GM18858 (cell line): ENCODE data around the gene SFXN5.
"Not testable (repeated sequence)": the region's sequence is repeated elsewhere in the genome, so short reads cannot be mapped to it uniquely, and the experiment has no call there.

Source experiments
- ATAC-seq: cut with Tn5 transposase; IDR thresholded peaks from one replicate; pipeline ENCODE4 v1.9.1; 2021; ENCODE audit not compliant: unreplicated experiment

The SFXN5 gene, protein sequence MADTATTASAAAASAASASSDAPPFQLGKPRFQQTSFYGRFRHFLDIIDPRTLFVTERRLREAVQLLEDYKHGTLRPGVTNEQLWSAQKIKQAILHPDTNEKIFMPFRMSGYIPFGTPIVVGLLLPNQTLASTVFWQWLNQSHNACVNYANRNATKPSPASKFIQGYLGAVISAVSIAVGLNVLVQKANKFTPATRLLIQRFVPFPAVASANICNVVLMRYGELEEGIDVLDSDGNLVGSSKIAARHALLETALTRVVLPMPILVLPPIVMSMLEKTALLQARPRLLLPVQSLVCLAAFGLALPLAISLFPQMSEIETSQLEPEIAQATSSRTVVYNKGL

DNA sequence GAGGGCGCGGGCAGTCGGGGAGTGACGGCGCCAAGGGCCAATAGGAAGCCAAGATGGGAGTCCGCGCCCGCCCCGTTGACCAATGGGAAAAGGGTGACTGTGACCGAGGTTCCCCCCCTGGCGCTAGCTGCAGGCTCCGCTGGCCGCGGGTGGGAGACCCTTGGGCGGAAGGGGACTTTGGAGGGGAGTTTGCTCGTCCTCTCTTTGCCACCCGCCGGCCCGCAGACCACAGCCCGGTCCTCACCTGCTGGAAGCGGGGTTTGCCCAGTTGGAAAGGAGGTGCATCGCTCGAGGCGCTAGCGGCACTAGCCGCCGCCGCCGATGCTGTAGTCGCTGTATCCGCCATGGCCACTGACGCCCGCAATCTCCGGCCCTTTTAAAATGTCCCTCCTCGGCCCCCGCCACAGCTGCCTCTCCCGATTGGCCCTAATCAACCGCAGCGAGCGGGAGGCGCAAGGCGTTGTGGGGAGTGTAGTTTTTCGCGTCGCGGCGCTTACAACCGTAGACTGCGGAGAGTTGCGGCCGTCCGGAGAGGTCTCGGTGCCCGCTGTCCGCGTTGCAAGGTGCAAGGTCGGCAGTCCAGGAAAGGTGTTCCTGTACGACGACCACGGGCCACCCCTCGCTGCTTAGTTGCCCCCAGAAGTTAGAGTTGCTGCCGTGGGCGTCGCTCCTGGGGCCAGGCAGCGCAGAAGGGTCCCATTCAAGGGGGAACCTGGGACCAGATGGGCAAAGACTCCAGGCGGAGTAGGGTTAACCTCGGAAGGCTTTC, at the start of gene SFXN5:
Gene SFXN5, minus strand, starts transcription at position 353 of the 769 bp plus-strand sequence. Its CDS starts 7 bp downstream, at position 346.
- peak; percentile 81 for ATAC-seq

DNA sequence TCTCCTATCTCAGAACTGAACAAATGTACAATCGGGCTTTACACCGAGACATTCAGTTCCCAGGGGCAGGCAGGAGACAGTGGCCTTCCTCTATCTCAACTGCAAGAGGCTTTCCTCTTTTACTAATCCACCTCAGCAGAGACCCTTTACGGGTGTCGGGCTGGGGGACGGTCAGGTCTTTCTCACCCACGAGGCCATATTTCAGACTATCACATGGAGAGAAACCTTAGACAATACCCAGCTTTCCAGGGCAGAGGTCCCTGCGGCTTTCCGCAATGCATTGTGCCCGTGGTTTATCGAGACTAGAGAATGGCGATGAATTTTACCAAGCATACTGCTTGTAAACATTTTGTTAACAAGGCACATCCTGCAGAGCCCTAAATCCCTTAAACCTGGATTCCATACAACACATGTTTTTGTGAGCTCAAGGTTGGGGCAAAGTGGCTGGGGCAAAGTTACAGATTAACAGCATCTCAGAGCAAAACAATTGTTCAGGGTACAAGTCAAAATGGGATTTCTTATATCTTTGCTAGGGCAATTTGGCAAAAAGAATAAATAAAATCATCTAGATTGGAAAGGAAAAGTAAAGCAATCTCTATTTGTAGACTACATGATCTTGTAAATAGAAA, 48.2 kb upstream of the SFXN5 start:
- ATAC-seq: not testable (repeated sequence)

DNA sequence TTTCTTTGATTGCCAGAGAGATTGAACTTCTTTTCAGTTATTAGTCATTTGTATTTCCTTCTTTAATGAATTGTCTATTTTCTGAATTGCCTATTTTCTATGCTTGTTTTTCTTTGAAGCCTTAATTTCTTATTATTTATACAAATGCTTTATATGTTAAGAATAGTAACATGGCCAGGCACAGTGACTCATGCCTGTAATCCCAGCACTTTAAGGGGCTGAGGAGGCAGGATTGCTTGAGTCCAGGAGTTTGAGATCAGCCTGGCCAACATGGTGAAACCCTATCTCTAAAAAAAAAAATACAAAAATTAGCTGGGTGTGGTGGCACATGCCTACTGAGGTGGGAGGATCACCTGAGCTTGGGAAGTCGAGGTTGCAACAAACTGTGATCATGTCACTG, 45.9 kb upstream of the SFXN5 start:
- no peak for ATAC-seq

DNA sequence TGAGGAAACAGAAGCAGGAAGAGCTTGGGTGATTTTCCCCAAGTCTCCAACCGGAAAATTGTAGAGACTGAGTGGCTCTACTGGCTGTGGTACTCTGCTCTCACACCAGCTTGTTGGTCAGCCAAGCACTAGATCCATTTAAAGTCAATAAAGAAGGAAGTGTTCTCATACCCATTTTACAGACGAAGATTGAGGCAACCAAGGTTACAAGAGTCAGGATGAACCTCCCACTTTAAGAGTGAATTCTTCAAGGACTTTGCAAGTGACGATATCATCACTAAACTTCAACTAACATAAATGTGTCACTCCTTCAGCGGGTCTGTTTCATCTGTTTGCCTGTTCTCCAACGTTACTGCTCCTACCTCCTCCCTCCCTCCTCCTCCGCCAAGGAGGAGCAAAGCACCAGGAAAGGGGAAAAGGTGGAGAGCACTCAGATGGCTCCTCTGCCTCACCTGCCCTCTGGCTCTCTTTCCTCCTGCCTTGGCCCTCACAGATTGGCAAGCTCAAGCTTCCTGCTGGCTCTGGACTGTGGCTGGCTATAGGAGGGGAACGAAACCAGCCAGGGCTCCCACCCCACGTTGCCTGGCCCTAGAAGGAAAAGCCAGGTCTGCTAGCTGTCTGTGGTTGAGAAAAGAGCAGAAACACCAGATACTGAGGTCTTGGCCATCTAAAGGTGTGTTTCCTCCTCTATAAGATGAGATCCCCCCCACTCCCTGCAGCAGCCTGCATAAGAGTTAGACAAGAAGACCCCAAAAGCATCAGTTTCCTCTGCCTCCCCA, 44.9 kb upstream of the SFXN5 start:
- ATAC-seq: no peak

DNA sequence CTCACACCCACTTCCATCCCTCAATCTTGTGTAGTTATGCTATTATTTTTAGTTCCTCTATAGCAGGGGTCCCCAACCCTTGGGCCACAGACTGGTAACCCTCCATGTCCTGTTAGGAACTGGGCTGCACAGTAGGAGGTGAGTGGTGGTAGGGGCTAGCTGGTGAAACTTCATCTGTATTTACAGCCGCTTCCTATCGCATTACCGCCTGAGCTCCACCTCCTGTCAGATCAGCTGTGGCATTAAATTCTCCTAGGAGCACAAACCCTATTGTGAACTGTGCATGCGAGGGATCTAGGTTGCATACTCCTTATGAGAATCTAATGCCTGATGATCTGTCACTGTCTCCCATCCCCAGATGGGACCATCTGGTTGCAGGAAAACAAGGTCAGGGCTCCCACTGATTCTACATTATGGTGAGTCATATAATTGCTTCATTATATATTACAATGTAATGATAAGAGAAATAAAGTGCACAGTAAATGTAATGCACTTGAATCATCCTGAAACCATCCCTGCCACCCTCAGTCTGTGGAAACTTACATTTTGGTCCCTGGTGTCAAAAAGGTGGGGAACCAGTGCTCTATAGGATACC, 42.9 kb upstream of the SFXN5 start:
- no peak for ATAC-seq

DNA sequence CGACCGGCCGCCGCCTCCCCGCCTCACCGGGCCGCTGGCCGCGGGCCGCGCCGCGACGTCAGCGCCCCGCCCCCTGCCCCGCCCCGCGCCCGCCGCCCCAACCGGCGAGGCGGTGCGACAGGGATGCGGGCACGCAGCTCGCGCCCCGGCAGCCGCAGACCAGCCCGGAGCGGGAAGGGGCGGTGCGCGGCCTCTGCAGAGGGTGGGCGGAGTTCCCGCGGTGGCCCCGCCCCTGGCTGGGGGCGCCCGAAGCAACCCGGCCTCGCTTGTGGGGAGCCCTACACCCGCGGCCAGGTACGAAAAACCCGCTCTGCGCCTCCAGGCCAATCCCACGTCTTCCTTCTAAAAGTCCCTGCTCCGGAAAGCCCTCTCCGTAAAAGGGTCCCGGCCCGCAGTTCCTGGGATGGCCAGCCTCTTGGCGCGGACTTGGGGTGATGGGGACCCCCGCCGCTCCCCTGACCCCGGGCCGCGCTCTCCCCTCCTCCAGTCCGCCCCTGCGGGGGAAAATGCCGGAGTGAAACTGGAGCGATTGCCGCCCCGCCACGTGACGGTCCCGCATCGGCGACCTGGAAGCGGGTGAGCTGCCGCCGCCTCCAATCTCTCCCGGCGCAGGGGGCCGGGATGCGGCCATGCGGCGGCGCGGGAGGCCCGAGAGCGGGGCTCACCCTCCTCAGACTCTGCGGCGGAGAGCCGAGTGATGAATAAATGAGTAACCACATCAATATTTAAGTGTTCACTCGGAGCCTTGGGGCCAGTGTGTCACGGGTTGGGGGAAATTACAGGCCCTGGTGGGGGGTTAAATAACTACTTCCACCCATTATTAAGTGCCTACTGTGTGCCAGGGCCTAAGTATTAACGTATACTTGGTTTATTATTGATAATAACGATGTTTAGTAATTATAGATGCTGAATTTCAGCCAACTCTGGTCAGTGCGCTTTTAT, 41.7 kb upstream of the SFXN5 start, which contains the start of gene RAB11FIP5:
Gene RAB11FIP5, minus strand, starts transcription at position 36 of the 942 bp plus-strand sequence. CDS start 171 bp downstream, outside the sequence.
- peak; percentile 71 for ATAC-seq

DNA sequence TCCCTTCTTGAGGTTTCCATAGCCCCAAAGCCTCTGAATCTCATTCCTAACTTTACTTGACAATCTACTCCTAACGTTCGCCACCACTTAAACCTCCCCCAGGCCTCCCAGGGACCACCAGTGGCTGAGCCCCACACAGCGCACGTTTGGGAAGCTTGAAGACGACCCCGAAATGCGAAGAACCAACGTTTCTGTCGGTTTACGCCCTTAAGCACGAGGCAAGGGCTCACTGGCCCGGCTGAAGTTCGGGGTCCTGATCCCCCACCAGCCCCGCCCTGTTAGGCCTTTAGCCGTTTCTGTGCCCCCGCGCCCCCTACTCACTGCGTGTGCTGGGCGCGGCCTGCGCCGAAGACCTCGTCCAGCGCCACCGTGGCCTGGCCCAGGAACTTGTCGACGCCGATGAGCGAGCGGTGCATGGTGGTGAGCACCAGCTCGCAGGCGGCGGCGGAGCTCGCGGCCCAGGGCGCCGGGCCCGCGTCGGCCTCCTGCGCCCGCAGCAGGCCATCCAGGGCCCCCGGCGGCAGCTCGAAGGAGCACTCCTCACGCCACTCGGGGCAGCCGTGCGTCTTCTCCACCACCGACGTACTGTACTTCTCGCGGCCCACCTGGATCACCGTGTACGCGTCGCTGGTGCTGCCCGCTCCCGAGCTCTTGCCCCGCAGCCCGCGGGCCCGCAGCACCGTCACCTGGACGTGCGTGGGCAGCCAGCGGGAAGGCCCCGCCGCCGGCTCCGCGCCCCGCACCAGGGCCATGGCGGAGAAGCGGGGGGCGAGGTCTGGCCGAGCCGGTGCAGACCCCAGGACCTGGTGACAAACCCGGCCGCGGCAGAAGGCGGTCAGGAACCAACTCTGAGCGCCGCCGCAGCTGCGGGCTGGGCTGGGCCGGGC, 40.8 kb upstream of the SFXN5 start:
- peak; percentile 9 for ATAC-seq

DNA sequence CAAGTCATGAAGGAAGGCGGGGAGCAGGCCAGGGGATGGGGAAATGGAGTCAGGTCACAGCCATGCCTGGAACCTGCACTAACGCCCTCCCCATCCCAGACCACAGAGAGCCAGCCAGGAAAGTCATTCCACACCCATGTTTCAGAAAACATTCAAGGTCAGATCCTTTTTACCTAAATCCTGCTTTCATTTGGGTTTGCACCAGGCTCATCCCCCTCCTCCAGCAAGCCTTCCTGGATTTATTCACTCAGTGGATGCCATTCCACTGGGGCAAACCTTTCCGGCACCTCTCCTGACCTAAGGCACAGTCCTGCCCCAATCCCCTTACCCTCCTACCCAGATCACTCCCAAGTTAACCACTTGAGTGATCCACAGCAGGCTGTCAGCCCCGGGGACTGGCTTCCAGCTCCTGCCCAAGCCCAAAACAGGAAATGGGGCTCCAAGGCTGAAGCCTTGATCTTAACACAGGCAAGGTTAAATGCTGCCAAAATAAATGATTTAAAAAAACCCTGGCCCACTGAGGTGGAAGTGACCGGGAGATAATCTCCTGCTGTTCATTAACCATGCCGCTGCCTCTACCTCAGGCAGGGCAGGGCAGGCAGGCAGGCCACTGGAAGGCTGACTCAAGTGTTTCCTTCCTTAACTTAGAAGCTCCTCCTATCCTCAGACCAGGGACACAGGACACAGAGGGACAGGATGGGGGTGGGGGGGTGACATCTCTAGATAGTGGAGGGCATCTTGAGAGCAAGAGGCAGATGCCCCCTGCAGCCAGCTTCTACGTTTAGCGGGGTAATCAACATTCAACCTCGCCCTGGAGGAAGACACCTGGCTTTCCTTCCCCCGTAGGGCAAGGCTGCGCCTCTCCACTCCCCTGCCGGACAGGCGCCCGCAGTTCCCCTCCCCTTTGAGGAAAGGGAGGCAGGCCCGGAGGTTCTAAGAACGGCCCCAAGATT, 39.8 kb upstream of the SFXN5 start:
- ATAC-seq: no peak

DNA sequence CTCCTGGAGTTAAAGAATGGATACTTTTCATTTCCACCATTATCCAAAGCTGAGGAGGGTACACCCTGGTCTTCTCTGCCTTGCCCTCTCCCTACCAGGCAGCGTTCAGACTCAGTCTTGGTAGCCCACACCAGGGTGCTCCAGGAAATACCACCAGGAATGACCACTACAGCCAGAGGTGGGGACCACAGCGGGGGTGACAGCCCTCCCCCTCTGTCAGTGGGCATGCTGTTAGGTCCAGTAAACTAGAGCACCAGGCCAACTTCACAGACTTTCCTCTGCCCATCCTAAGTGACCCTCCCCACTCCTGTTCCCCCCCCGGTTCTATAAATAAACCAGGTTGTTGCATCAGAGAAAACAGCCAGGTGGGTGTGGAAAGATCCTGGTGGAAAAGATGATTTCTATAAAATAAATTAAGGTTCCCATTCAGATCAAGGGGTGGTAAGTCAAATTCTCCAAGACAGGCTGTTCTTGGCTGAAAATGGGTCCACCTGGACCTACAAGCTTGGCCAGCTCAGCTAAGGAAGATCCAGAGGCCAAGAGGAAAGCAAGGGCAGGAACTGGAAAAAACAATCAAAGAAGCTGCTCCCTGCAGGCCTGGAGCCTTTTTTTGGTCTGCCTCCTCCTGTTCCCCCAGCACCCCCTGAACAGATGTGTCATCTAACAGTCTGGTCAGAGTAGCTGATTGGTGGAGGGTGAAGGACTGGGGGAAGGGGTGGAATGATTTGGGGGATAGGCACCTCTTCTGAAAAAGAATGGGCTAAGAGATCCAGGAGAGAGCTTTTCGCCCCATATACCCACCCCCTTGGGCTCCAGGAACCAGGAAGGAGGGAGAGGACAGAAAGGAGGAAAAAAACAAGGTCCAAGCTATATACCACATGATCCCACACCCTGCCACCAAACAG, 38.9 kb upstream of the SFXN5 start:
- ATAC-seq: no peak

DNA sequence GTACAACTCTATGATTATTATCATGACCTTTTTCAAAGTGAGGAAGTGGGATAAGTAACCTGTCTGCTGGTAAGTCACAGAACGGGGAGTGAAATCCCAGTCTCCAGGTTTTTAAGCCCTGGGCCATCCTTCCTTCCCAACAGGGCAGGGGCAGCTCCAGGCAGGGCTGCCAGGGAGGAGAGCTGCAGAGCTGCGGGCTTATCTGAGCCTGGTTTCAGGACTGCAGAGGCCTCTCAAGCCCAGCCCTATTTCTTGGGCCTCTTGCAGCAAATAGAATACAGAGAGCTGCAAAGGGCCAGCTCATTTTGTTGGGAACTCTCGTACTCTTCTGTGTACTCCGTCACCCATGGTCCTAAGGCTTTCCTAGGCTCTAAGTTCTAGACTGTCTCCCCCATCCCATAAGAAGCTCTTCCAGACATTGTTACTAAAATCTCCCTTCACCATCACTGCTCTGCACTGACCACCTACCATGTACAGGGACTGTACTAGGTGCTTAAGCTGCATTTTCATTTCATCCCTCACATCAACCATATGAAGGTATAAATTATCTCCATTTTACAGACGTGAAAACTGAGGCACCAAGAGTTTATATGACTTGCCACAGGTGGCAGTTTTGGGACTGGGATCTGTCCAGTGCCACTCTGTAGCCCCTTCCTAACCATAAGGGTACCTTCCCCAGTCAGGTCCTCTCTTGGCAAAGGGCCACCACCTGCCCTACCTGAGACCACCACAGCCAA, 38.1 kb upstream of the SFXN5 start:
- no peak for ATAC-seq

DNA sequence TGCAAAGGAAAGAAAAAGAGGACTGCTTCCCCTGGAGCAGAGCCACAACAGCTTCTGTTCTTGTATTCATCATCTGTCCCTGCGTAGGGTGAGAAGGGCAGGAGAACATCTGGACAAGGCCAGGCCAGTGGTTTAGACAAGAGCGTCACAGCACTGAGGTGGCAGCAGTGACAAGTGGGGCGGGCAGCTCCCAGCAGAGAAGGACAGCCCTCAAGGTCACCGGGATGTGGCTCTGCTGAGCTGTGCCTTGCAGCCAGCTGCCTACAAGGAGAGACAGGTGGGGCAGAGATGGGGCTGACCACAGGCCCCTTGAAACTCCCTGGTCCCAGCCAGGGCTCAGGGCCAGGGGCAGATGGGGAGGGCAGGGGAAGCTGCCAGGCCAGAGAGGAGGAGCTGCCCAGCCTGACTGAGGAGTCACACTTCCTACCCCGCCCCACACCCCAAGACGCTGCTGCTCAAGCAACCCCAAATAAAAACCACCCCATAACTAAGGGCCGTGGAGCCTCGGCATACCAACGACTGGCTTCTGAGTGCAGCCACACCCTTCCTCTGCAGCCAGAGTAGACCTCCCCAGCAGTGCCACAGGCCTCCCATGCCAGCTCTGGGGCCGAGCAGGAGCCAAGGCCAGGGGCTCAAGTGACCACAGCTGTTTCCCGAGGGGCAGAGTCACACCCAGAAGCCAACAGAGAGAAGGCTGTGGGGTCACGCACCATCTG, 35.9 kb upstream of the SFXN5 start:
- ATAC-seq: no peak

DNA sequence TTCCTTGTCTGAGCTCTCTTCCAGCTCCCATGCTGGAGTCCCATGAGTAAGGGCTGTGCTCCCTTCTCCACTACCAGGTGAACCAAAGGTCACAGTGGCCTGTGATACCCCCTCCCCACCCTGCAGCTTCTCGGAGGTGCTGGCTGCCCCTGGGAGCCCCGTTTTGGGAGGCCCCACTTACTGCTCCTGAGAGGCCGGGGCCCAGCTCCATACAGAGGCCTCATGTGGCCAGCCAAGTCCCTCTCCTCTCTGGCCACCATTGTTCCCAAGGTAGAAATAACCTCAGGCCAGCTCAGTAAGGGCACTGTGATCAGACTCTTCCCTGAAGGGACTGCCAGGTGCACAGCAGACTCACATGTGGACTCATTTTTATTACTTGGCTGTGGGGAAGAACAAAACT, 35.3 kb upstream of the SFXN5 start:
- no peak for ATAC-seq

DNA sequence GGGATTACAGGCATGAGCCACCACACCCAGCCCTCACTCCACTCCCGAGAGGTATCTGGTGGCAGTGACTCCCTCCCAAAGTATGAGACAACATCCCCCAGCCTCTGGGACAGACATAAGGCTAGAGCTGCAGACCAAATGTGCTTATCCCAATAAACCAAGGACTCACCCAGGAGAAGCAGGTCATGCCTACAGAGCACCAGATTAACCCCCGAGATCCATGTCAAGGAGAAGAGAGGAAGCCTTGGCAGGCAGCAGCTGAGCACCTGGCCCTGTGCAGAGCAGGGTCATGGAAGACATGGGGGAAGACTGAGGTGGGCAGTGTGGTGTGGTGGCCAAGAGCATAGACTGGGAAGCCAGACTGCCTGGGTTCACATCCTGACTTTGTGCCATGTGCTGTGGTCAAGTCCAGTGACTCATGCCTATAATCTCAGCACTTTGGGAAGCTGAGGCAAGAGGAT, 34.0 kb upstream of the SFXN5 start:
- no peak for ATAC-seq

DNA sequence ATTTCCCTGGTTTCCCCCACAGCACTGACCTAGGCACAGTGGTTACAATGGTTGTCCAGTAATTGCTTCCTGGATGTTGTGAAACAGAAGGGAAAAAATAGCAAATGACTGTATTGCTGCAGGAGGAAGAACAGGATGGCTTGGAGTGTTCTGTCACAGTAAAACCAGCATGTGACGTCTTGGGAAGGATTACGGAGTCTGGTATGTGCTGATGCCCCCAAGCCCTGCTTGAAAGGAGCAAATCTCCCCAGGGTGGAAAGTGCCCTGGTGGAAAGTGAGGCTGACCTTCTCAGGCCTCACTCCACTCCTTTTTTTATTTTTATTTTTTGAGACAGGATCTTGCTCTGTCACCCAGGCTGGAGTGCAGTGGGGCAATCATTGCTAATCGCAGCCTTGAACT, 33.4 kb upstream of the SFXN5 start:
- ATAC-seq: no peak

DNA sequence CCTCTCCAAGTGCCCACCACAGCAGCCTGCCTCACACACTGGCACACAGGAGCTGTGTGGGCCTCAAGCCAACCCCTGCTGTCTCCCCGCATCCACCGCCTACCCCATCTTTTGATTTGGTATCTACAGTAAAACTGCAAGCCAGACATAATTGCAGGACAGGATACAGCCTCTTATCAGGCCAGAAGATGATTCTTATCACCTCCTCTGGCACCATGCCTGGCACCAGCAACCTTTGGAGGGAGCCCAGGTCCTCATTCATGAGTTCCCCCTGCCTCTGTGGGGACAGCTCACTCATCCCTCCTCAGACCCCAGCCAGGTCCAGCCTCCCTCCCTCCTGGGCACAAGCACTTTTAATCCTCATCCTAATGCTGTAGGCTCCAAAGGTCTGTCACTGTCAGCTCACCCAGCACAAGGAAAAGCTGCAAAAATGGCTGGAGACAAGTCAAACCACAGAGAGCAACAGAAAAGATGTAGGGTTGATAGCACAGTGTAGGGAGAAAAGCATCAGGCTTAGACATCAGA, 31.6 kb upstream of the SFXN5 start:
- ATAC-seq: no peak
